ENCODE results near the gene SLC15A2.

Gene SLC15A2

DNA sequence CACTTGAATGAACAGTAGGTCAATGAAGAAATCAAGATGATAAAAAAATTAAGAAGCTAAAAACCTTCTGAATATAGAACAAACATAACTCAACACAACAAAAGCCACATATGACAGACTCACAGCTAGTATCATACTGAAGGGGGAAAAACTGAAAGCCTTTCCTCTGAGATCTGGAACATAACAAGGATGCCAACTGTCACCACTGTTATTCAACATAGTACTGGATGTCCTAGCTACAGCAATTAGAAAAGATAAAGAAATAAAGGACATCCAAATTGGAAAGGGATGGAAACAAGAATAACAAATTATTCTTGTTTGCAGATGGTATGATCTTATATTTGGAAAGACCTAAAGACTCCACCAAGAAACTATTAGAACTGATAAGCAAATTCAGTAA, 67.1 kb downstream of the SLC15A2 start:
- TF ChIP-seq, protein P1, sequence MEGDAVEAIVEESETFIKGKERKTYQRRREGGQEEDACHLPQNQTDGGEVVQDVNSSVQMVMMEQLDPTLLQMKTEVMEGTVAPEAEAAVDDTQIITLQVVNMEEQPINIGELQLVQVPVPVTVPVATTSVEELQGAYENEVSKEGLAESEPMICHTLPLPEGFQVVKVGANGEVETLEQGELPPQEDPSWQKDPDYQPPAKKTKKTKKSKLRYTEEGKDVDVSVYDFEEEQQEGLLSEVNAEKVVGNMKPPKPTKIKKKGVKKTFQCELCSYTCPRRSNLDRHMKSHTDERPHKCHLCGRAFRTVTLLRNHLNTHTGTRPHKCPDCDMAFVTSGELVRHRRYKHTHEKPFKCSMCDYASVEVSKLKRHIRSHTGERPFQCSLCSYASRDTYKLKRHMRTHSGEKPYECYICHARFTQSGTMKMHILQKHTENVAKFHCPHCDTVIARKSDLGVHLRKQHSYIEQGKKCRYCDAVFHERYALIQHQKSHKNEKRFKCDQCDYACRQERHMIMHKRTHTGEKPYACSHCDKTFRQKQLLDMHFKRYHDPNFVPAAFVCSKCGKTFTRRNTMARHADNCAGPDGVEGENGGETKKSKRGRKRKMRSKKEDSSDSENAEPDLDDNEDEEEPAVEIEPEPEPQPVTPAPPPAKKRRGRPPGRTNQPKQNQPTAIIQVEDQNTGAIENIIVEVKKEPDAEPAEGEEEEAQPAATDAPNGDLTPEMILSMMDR (IDR thresholded peaks at IDR 0.05; ENCODE audit: control insufficient read depth, insufficient read depth, low read depth, low read length, missing control alignments) = no peak
- DNase-seq (ENCODE audit: low read depth) = no peak
- no peak overlapping the region for H3K4me3 ChIP-seq (ENCODE audit: control insufficient read depth, low read depth, low read length)

DNA sequence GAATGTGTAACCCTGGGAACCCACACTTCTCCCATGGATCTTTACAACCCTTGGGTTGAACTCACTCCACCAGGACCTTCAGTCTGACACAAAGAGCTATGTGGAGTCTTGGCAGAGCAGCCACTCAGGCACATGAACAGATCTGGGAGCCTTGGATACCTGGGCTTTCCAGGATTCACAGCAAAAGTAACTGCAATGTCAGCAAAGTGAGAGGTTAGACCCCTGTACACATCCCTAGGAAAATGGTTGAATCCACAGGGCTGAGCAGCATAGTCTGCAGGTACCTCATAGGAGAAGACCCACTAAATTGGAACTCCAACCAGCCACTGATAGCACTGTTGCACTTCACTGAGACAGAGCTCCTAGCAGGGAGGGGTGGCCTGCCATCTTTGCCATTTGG, 68.2 kb downstream of the SLC15A2 start:
- no peak for DNase-seq (ENCODE audit: low read depth)
- TF ChIP-seq, protein P1 (IDR thresholded peaks at IDR 0.05; ENCODE audit: control insufficient read depth, insufficient read depth, low read depth, low read length, missing control alignments) = no peak

DNA sequence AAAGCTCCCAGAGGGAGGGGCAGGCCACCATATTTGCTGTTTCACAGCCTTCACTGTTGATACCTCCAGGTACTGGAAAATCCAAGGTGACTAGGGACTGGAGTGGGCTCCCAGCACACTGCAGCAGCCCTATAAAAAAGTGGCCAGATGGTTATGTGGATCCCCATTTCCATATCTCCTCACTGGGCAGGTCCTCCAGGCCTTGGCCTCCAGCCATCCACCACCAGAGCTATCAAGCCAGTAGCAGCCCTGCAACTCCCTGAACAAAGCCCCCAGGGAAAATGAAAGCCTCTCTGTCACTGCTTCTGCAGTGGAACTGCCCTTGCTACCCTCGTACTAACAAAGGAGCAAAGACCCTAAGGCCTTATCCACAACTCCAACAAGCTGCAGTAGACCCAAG, 69.4 kb downstream of the SLC15A2 start:
- no peak overlapping the region for H3K4me3 ChIP-seq (ENCODE audit: control insufficient read depth, low read depth, low read length)
- TF ChIP-seq, protein P1 (IDR thresholded peaks at IDR 0.05; ENCODE audit: control insufficient read depth, insufficient read depth, low read depth, low read length, missing control alignments) = no peak
- no peak for DNase-seq (ENCODE audit: low read depth)

More for the DNA sequence above, 68.2 kb downstream of the SLC15A2 start:
- no peak overlapping the region for H3K4me3 ChIP-seq (ENCODE audit: control insufficient read depth, low read depth, low read length)

DNA sequence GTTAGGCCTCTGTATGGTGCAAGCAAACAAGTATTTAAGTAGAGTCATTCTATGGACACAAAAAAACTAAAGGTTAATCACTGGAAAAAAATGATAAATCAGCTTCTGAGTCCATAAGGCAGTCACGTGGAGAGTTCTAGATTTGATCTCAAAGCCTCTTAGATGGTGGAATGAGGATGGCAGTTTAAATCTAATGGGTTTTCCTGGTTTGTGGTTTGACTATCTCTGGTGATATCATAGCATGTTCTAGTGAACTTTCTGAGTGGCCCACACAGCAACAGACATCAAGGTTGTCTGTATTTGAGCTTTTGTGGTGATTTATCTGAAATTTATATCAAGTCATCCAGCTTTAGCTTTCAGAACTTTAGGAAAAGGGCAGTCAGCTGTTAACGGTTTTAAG, 75.4 kb downstream of the SLC15A2 start:
- no peak for DNase-seq (ENCODE audit: low read depth)
- TF ChIP-seq, protein P1 (IDR thresholded peaks at IDR 0.05; ENCODE audit: control insufficient read depth, insufficient read depth, low read depth, low read length, missing control alignments) = no peak
- H3K4me3 ChIP-seq (ENCODE audit: control insufficient read depth, low read depth, low read length) = no peak overlapping the region

DNA sequence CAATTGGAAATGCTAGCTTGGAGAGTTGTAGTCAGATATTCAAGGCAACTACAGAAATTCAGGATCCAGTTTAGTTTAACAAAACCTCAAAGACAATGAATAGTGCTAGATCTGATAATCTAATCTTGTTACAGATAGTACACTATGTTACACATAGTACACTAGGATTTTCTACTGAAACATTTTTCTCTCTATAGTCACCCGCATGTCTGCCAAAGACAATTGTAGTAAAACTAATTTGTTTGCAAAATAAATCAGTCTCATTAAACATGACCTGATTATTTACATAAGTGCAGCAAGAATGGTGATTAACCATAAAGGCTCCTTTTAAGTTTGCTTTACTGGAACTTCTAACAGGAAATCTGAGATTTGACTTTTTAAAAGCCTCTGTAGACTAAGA, 75.8 kb downstream of the SLC15A2 start:
- DNase-seq (ENCODE audit: low read depth) = peak; percentile 2
- H3K4me3 ChIP-seq (ENCODE audit: control insufficient read depth, low read depth, low read length) = no peak overlapping the region
- TF ChIP-seq, protein P1 (IDR thresholded peaks at IDR 0.05; ENCODE audit: control insufficient read depth, insufficient read depth, low read depth, low read length, missing control alignments) = no peak

DNA sequence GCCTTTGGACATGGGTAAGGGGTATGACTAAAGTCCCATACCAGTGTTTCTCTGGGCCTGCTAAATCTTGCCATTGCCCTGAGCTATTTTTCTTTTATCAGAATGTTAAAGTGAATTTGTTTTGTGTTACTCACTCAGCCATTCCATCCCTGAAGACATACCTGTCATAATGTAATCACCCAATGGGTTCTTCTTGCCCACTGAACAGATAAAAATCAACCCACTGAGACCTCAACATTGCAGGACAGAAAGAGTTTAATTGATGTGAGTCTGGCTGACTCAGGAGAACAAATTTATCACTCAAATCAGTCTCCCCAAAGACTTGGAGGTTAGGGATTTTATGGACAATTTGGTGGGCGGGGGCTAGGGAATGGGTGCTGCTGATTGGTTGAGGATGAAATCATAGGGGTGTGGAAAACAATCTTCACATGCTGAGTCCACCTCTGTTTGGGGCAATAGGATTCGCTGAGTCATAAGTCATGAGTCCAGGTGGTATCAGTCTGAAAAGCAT, 80.5 kb downstream of the SLC15A2 start:
- TF ChIP-seq, protein P1 (IDR thresholded peaks at IDR 0.05; ENCODE audit: control insufficient read depth, insufficient read depth, low read depth, low read length, missing control alignments) = no peak

More for the DNA sequence above, 80.5 kb downstream of the SLC15A2 start:
- no peak for DNase-seq (ENCODE audit: low read depth)
- no peak overlapping the region for H3K4me3 ChIP-seq (ENCODE audit: control insufficient read depth, low read depth, low read length)
